Measurements from ENCODE around the gene DPP3. TPM values are rescaled to one million over a fixed set of nuclear protein-coding genes. Genes with fewer than 3 reads are reported as not detected.
"Not testable (repeated sequence)": the region's sequence is repeated elsewhere in the genome, so short reads cannot be mapped to it uniquely, and the experiment has no call there.

The DPP3 gene
- total RNA-seq, 2 donors from 2014 or later: 20.2 to 22.2 TPM

GRCh38 chr11:66542362-66542761, 62.1 kb downstream of the DPP3 start:
- Histone ChIP-seq H3K27ac (no peak overlapping the region), H3K36me3 (peaks cover 4% of the 10 kb centered on the region), H3K27me3 (replicated peaks; ENCODE audit: insufficient read depth) (no peaks in the 10 kb centered on the region), H3K4me1 (ENCODE audit: control insufficient read depth in 1 of 2, low read depth in 2 of 2) (peaks cover 15 to 25% of the 10 kb centered on the region in 2 donors), H3K4me3 (no peak overlapping the region), H3K9me3 (no peaks in the 10 kb centered on the region)
- TF ChIP-seq CTCF (IDR thresholded peaks at IDR 0.05): no peak
- no peak for DNase-seq (ENCODE audit: low spot score)
- no peak for ATAC-seq (ENCODE audit: insufficient number of reproducible peaks, low FRiP score, low read depth)

GRCh38 chr11:66543263-66544107, 63.3 kb downstream of the DPP3 start:
- peaks cover 15 to 25% of the 10 kb centered on the region in 2 donors for H3K4me1 ChIP-seq (ENCODE audit: control insufficient read depth in 1 of 2, low read depth in 2 of 2)
- H3K27ac ChIP-seq: no peak overlapping the region
- H3K27me3 ChIP-seq (replicated peaks; ENCODE audit: insufficient read depth): no peaks in the 10 kb centered on the region
- peak overlapping the region; percentile 19 for H3K4me3 ChIP-seq
- TF ChIP-seq CTCF (IDR thresholded peaks at IDR 0.05): peak; percentile 23
- H3K9me3 ChIP-seq: no peaks in the 10 kb centered on the region
- ATAC-seq (ENCODE audit: insufficient number of reproducible peaks, low FRiP score, low read depth) (no peak), DNase-seq (ENCODE audit: low spot score) (no peak)
- H3K36me3 ChIP-seq: peaks cover 4% of the 10 kb centered on the region

- Histone ChIP-seq H3K4me3 (peak overlapping the region; percentile 99), H3K4me1 (ENCODE audit: control insufficient read depth in 1 of 2, low read depth in 2 of 2) (peaks cover 15 to 25% of the 10 kb centered on the region in 2 donors)
- H3K27me3 ChIP-seq (replicated peaks; ENCODE audit: insufficient read depth); H3K27ac ChIP-seq; H3K36me3 ChIP-seq; DNase-seq (ENCODE audit: low spot score); ATAC-seq (ENCODE audit: insufficient number of reproducible peaks, low FRiP score, low read depth); H3K9me3 ChIP-seq: not testable (repeated sequence)
Observed at GRCh38 chr11:66544952-66545351, 64.7 kb downstream of the DPP3 start.

- H3K4me3 ChIP-seq: peak within 1 kb of the TSS; percentile 99
- no peaks in the 10 kb centered on the region for H3K36me3 ChIP-seq
- H3K9me3 ChIP-seq: no peaks in the 10 kb centered on the region
- peak within 1 kb of the TSS; percentile 40 to 73 for H3K27ac ChIP-seq
- ATAC-seq (ENCODE audit: insufficient number of reproducible peaks, low FRiP score, low read depth) (peak; percentile 79), DNase-seq (ENCODE audit: low spot score) (peak; percentile 92)
- no peaks in the 10 kb centered on the region for H3K27me3 ChIP-seq (replicated peaks; ENCODE audit: insufficient read depth)
- no peak for TF ChIP-seq CTCF (IDR thresholded peaks at IDR 0.05)
- H3K4me1 ChIP-seq (ENCODE audit: control insufficient read depth in 1 of 2, low read depth in 2 of 2): peaks cover 15 to 25% of the 10 kb centered on the region in 2 donors
Observed at GRCh38 chr11:66545701-66546367, 65.6 kb downstream of the DPP3 start, which contains the start of gene ZDHHC24. ZDHHC24 (minus strand) TSS chr11:66546048; CDS start chr11:66546003, 45 bp downstream.

GRCh38 chr11:66546368-66546965, 66.2 kb downstream of the DPP3 start, which contains the start of gene ACTN3:
ACTN3 (plus strand) TSS chr11:66546903; CDS start chr11:66546938, 35 bp downstream.
- H3K4me3 ChIP-seq: peak within 1 kb of the TSS; percentile 99
- peak within 1 kb of the TSS; percentile 40 to 73 for H3K27ac ChIP-seq
- H3K36me3 ChIP-seq: no peaks in the 10 kb centered on the region
- TF ChIP-seq CTCF (IDR thresholded peaks at IDR 0.05): no peak
- DNase-seq (ENCODE audit: low spot score) (no peak), ATAC-seq (ENCODE audit: insufficient number of reproducible peaks, low FRiP score, low read depth) (no peak)
- H3K9me3 ChIP-seq: no peaks in the 10 kb centered on the region
- peaks cover 15 to 25% of the 10 kb centered on the region in 2 donors for H3K4me1 ChIP-seq (ENCODE audit: control insufficient read depth in 1 of 2, low read depth in 2 of 2)
- no peaks in the 10 kb centered on the region for H3K27me3 ChIP-seq (replicated peaks; ENCODE audit: insufficient read depth)

Measured in thoracic aorta (tissue), 2 donors.